ENCODE data around the gene PAOX. TPM values are rescaled to one million over a fixed set of nuclear protein-coding genes. Genes with fewer than 3 reads are reported as not detected.

PAOX gene
- total and polyA plus RNA-seq, 8 donors, result 2.8 to 9.9 (median 3.8) TPM

DNA sequence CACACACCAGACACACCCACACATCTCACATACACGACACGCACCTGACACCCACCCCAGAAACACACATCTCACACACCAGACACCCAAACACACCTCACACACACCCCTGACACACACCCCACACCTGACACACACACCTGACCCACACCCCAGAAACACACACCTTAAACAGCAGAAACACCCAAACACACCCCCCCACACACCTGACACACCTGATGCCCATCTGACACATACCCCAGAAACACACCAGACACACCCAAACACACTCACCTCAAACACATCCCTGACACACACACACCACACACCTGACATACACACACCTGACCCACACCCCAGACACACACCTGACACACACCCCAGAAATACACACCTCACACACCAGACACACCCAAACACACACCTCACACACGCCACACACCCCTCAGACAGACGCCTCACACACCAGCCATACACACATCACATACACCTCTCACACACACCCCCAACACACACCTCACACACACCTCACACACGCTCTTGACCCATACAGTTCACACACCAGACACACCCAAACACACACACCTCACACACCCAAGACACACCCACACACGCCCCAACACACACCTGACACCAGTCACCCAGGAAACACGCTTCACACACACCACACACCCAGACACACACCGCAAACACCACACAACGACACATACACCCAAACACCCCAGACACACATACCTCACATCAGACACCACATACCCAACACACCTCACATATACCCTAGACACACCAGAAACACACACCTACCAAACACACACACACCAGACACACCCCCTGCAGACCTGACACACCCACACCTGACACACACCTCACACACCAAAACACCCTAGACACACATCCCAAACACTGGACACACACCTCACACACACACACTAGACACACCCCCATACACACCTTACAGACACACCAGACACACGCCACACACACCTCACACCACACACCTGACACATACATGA lies 40.7 kb upstream of the PAOX start:
- H3K36me3 ChIP-seq, result no peaks in the 10 kb centered on the region
- no peak overlapping the region for H3K27ac ChIP-seq
- WGBS, 2 donors, result 70 to 80% methylated on average over 10 of the region's 10 CpGs
- TF ChIP-seq, protein P1, sequence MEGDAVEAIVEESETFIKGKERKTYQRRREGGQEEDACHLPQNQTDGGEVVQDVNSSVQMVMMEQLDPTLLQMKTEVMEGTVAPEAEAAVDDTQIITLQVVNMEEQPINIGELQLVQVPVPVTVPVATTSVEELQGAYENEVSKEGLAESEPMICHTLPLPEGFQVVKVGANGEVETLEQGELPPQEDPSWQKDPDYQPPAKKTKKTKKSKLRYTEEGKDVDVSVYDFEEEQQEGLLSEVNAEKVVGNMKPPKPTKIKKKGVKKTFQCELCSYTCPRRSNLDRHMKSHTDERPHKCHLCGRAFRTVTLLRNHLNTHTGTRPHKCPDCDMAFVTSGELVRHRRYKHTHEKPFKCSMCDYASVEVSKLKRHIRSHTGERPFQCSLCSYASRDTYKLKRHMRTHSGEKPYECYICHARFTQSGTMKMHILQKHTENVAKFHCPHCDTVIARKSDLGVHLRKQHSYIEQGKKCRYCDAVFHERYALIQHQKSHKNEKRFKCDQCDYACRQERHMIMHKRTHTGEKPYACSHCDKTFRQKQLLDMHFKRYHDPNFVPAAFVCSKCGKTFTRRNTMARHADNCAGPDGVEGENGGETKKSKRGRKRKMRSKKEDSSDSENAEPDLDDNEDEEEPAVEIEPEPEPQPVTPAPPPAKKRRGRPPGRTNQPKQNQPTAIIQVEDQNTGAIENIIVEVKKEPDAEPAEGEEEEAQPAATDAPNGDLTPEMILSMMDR (IDR thresholded peaks at IDR 0.05), result no peak
- peaks cover 0 to 19% (median 9%) of the 10 kb centered on the region in 4 donors for H3K27me3 ChIP-seq
- intact Hi-C loops (cut with DNase I), result no loop called here
- ATAC-seq (no peak), FAIRE-seq (no peak), DNase-seq (no peak)
- no peak overlapping the region for H3K4me3 ChIP-seq
- no peaks in the 10 kb centered on the region for H3K9me3 ChIP-seq
- H3K4me1 ChIP-seq, result peaks cover 0 to 15% (median 6%) of the 10 kb centered on the region in 3 donors

DNA sequence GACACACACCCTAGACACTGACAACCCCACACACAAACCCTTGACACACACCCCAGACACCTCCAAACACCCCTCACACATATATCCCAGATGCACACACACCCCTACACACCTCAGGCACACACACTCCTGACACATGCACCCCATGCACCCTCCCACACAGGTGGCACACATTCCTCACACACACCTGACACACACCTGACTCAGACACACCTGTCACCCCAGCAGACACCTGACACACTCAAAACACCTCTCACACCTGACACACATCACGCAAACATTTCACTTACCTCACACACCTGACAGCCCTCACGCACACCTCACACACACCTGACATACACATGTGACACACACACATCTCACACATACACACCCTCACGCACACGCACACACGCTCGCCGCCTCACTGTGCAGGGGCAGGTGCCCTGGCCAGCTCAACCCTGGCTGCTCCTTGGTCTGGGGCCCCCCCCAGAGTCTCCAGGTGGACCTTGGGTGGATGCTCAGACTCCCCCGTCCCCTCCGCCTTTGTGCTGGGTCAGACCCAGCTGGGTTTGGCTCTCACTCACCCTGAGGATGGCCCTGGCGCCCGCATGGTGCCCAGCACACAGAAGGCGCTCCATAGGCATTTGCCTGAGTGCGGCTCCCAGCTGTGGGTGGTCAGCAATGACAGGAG lies 39.2 kb upstream of the PAOX start:
- no peaks in the 10 kb centered on the region for H3K9me3 ChIP-seq
- ATAC-seq (no peak), DNase-seq (no peak), FAIRE-seq (no peak)
- H3K4me1 ChIP-seq, result peaks cover 0 to 15% (median 6%) of the 10 kb centered on the region in 3 donors
- TF ChIP-seq, protein P1 (IDR thresholded peaks at IDR 0.05), result no peak
- peaks cover 0 to 20% (median 8%) of the 10 kb centered on the region in 4 donors for H3K27me3 ChIP-seq
- intact Hi-C loops (cut with DNase I), result no loop called here
- no peaks in the 10 kb centered on the region for H3K36me3 ChIP-seq
- WGBS, 2 donors, result 73 to 88% methylated on average over 13 of the region's 13 CpGs
- H3K4me3 ChIP-seq, result no peak overlapping the region
- H3K27ac ChIP-seq, result no peak overlapping the region

DNA sequence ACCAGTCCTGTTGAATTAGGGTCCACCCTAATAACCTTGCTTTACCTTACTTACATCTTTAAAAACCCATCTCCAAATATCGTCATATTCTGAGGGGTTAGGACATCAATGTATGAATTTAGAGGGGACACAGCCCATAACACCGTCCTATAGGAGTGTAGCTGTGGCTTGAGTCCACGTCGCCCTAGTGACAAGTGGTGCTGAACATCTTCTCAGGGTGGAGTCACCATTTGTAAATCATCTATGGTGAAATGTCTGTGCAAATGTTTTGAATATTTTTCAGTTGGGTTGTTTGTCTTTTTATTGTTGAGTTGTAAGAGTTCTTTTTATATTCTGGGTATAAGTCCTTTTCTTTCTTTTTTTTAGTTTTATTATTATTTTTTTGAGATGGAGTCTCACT lies 37.1 kb upstream of the PAOX start:
- TF ChIP-seq, protein P1 (IDR thresholded peaks at IDR 0.05), result no peak
- no peak for DNase-seq
- Histone ChIP-seq H3K27me3 (peaks cover 0 to 5% (median 2%) of the 10 kb centered on the region in 4 donors), H3K4me3 (no peak overlapping the region), H3K9me3 (no peaks in the 10 kb centered on the region), H3K36me3 (no peaks in the 10 kb centered on the region), H3K4me1 (no peaks in the 10 kb centered on the region), H3K27ac (no peak overlapping the region)
- no peak for FAIRE-seq
- no peak for ATAC-seq
- intact Hi-C loops (cut with DNase I), result no loop called here
- WGBS, 2 donors, result 72 to 79% methylated on average over 4 of the region's 4 CpGs

DNA sequence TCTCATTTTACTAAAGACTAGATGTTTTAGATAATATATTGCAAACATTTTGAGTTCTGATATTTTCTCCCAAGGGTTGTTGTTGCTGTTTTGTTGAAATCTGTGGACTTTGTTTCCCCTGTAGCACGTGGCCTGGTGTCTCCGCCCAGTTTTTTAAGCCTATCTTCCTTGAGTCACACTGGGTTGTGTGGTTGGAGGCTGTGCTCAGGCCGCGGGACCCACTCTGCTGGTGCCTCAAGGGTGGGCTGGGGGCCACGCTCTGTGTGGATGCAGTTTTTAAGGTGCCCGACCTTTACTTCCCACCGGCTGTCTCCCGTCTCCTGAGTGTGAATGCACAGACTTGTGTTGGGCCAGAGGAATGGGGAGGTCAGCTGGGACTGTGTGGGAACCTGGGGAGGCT lies 36.1 kb upstream of the PAOX start:
- intact Hi-C loops (cut with DNase I), result no loop called here
- ATAC-seq, result no peak
- Histone ChIP-seq H3K4me3 (no peak overlapping the region), H3K27ac (no peak overlapping the region), H3K36me3 (no peaks in the 10 kb centered on the region), H3K27me3 (peaks cover 0 to 5% (median 2%) of the 10 kb centered on the region in 4 donors), H3K4me1 (no peaks in the 10 kb centered on the region), H3K9me3 (no peaks in the 10 kb centered on the region)
- TF ChIP-seq, protein P1 (IDR thresholded peaks at IDR 0.05), result no peak
- no peak for FAIRE-seq
- no peak for DNase-seq
- 72% methylated on average over 8 of the region's 8 CpGs for WGBS, 2 donors
